H1 (cell line): ENCODE measurements around the gene KHDC4. TPM values are rescaled to one million over a fixed set of nuclear protein-coding genes. Genes with fewer than 3 reads are reported as not detected.

Source experiments
- CTCF ChIA-PET: fragments of 300-600 bp; sonication (Branson Sonifier 250); formaldehyde crosslinking; loops from one replicate; lab custom pipeline; 2021; ENCODE audit not compliant: partially characterized antibody; lab: Charles Lee
- POLR2A ChIA-PET: fragments of 300-600 bp; sonication (Branson Sonifier 250); formaldehyde crosslinking; loops from one replicate; lab custom pipeline; 2021; ENCODE audit warnings: inconsistent platforms; ENCODE audit not compliant: partially characterized antibody; lab: Charles Lee
- DNase-seq, 2 experiments: peaks; one replicate each; pipeline versions ENCODE4 v3.0.0 to v3.0.0-alpha.2; 2010 to 2022; ENCODE audit warnings: low spot score in 2 of 2, low read depth in 1 of 2, mixed read lengths in 1 of 2
- FAIRE-seq: peaks from 2 replicates; lab custom pipeline; 2011; peaks lifted over from hg19 to GRCh38; lab: Jason Lieb, UNC
- H2AFZ ChIP-seq: 2 replicates; pipeline ENCODE4 v1.8.1; 2012; ENCODE audit warnings: low read length, inconsistent platforms
- H2AK5ac ChIP-seq: 2 replicates; pipeline ENCODE4 v1.6.1; 2013; ENCODE audit warnings: low read depth, low read length
- H2BK120ac ChIP-seq: replicated peaks from 2 replicates; pipeline ENCODE3; 2013; ENCODE audit warnings: low read depth, low read length, inconsistent platforms
- H2BK12ac ChIP-seq: 2 replicates; pipeline ENCODE4 v1.6.1; 2013; ENCODE audit warnings: low read depth, low read length
- H2BK15ac ChIP-seq: 2 replicates; pipeline ENCODE4 v1.6.1; 2013; ENCODE audit warnings: low read length
- H2BK20ac ChIP-seq: 2 replicates; pipeline ENCODE4 v1.6.1; 2013; ENCODE audit warnings: low read length
- H2BK5ac ChIP-seq: 2 replicates; pipeline ENCODE4 v1.6.1; 2013; ENCODE audit warnings: low read depth, low read length
- H3K14ac ChIP-seq: 2 replicates; pipeline ENCODE4 v1.6.1; 2013; ENCODE audit warnings: inconsistent platforms; ENCODE audit not compliant: insufficient read length
- H3K18ac ChIP-seq: 2 replicates; pipeline ENCODE4 v1.6.1; 2013; ENCODE audit warnings: low read length; ENCODE audit errors: extremely low read depth
- H3K23ac ChIP-seq: 2 replicates; pipeline ENCODE4 v1.6.1; 2013; ENCODE audit warnings: inconsistent platforms; ENCODE audit not compliant: insufficient read length
- H3K23me2 ChIP-seq: 2 replicates; pipeline ENCODE4 v1.6.1; 2013; ENCODE audit warnings: low read depth, low read length
- H3K27ac ChIP-seq: 2 replicates; pipeline ENCODE4 v1.6.1; 2011; ENCODE audit warnings: low read depth, low read length, inconsistent platforms
- H3K27me3 ChIP-seq, 4 experiments: replicated peaks in 1 of 4; 1 replicate in 1 of 4; 2 replicates in 3 of 4; pipeline versions ENCODE4 v1.6.1 to v1.8.1; 2011 to 2013; ENCODE audit warnings: low read length in 3 of 4, mild to moderate bottlenecking in 3 of 4, inconsistent platforms in 2 of 4, mixed read lengths in 2 of 4, moderate library complexity in 1 of 4; ENCODE audit not compliant: control insufficient read depth in 3 of 4, insufficient read depth in 3 of 4; ENCODE audit errors: extremely low read depth in 1 of 4
- H3K36me3 ChIP-seq, 4 experiments: 2 replicates each; pipeline versions ENCODE4 v1.6.1 to v1.8.1; 2011 to 2013; ENCODE audit warnings: mild to moderate bottlenecking in 4 of 4, low read length in 3 of 4, moderate library complexity in 2 of 4, control low read depth in 1 of 4, inconsistent platforms in 1 of 4; ENCODE audit not compliant: insufficient read depth in 4 of 4, control insufficient read depth in 2 of 4
- H3K4ac ChIP-seq: replicated peaks from 2 replicates; pipeline ENCODE3; 2013; ENCODE audit warnings: low read length, low read depth, mixed read lengths, inconsistent platforms; ENCODE audit not compliant: insufficient read length
- H3K4me1 ChIP-seq, 4 experiments: replicated peaks in 1 of 4; 1 replicate in 1 of 4; 2 replicates in 3 of 4; pipeline versions ENCODE4 v1.6.1 to v1.8.1; 2011 to 2013; ENCODE audit warnings: low read length in 3 of 4, inconsistent platforms in 2 of 4, mixed read lengths in 1 of 4; ENCODE audit not compliant: insufficient read depth in 4 of 4, control insufficient read depth in 3 of 4
- H3K4me2 ChIP-seq, 2 experiments: 2 replicates each; pipeline versions ENCODE4 v1.6.1 to v1.8.1; 2011 to 2013; ENCODE audit warnings: low read depth in 2 of 2, low read length in 2 of 2, control low read depth in 1 of 2, inconsistent platforms in 1 of 2, mild to moderate bottlenecking in 1 of 2; ENCODE audit not compliant: insufficient read depth in 1 of 2
- H3K4me3 ChIP-seq, 4 experiments: fragments of 200-600, 300-600 bp in 1 of 4; sonication (generic), shearing (Covaris generic), sonication (Bioruptor Twin) in 1 of 4; 2 replicates each; pipeline versions ENCODE4 v1.5.1 to v1.8.1; 2011 to 2016; ENCODE audit warnings: low read length in 4 of 4, low read depth in 3 of 4, control low read depth in 2 of 4, inconsistent platforms in 2 of 4, mild to moderate bottlenecking in 2 of 4, mixed read lengths in 1 of 4, moderate library complexity in 1 of 4; ENCODE audit not compliant: insufficient read depth in 2 of 4; ENCODE audit errors: extremely low read depth in 1 of 4
- H3K56ac ChIP-seq: replicated peaks from 2 replicates; pipeline ENCODE3; 2013; ENCODE audit warnings: low read depth, mild to moderate bottlenecking, mixed read lengths, low read length, inconsistent platforms; ENCODE audit not compliant: insufficient read length
- H3K79me1 ChIP-seq: 2 replicates; pipeline ENCODE4 v1.6.1; 2013; ENCODE audit warnings: low read depth, low read length, control low read depth
- H3K79me2 ChIP-seq, 2 experiments: 2 replicates each; pipeline versions ENCODE4 v1.6.1 to v1.8.1; 2012 to 2013; ENCODE audit warnings: low read length in 2 of 2, mild to moderate bottlenecking in 2 of 2, inconsistent platforms in 1 of 2; ENCODE audit not compliant: insufficient read depth in 2 of 2, control insufficient read depth in 1 of 2
- H3K9ac ChIP-seq, 4 experiments: replicated peaks in 1 of 4; 1 replicate in 1 of 4; 2 replicates in 3 of 4; pipeline versions ENCODE4 v1.6.1 to v1.8.1; 2011 to 2013; ENCODE audit warnings: low read depth in 3 of 4, low read length in 3 of 4, control low read depth in 2 of 4, mild to moderate bottlenecking in 2 of 4, moderate library complexity in 2 of 4, inconsistent platforms in 1 of 4; ENCODE audit errors: extremely low read depth in 1 of 4
- H3K9me3 ChIP-seq, 2 experiments: 2 replicates each; pipeline versions ENCODE4 v1.6.1 to v1.8.1; 2012 to 2013; ENCODE audit warnings: mild to moderate bottlenecking in 2 of 2, moderate library complexity in 2 of 2, control low read depth in 1 of 2, inconsistent platforms in 1 of 2, low read depth in 1 of 2, low read length in 1 of 2, mixed read lengths in 1 of 2; ENCODE audit not compliant: insufficient read depth in 2 of 2
- H4K20me1 ChIP-seq, 2 experiments: replicated peaks in 1 of 2; 2 replicates each; pipeline versions ENCODE3 to v1.8.1; 2011 to 2013; ENCODE audit warnings: inconsistent platforms in 2 of 2, low read length in 2 of 2, mild to moderate bottlenecking in 1 of 2; ENCODE audit not compliant: insufficient read depth in 2 of 2, control insufficient read depth in 1 of 2
- H4K5ac ChIP-seq: 2 replicates; pipeline ENCODE4 v1.6.1; 2013; ENCODE audit warnings: low read length, low read depth, mixed read lengths, inconsistent platforms; ENCODE audit not compliant: insufficient read length
- H4K8ac ChIP-seq: 2 replicates; pipeline ENCODE4 v1.8.0; 2013; ENCODE audit warnings: mild to moderate bottlenecking, moderate library complexity, low read length, inconsistent platforms; ENCODE audit not compliant: insufficient read depth; ENCODE audit errors: extremely low read depth
- H4K91ac ChIP-seq: replicated peaks from 2 replicates; pipeline ENCODE3; 2013; ENCODE audit warnings: low read length, mixed read lengths, inconsistent platforms; ENCODE audit not compliant: insufficient read length
- TEAD4 ChIP-seq: IDR thresholded peaks from 2 replicates; pipeline ENCODE4 v1.6.1; 2012; ENCODE audit warnings: low read depth, low read length, inconsistent platforms, mixed read lengths
- WGBS, 2 experiments: shearing (Covaris generic) in 1 of 2; methylation state at CpG; one replicate each; pipeline versions ENCODE4 v1.1.6 to v1.1.7; 2013 to 2015; ENCODE audit warnings: low lambda C conversion rate in 2 of 2, mixed read lengths in 2 of 2, inconsistent platforms in 1 of 2, low coverage in 1 of 2, missing lambda C conversion rate in 1 of 2; ENCODE audit not compliant: insufficient replicate concordance in 2 of 2, insufficient coverage in 1 of 2, insufficient read length in 1 of 2; ENCODE audit errors: extremely low coverage in 1 of 2, missing lambda C conversion rate in 1 of 2; 5-methylcytosine and 5-hydroxymethylcytosine counted together
- polyA plus RNA-seq, 7 experiments: library from polyadenylated mRNA; depleted of rRNA in 3 of 7; stranded (reverse) in 5 of 7; unstranded in 2 of 7; fragments of >200 nt in 5 of 7; fragments of 200-250 nt in 2 of 7; gene quantifications; 1 replicate in 5 of 7; 2 replicates in 1 of 7; 4 replicates in 1 of 7; pipeline versions ENCODE4 v1.2.1 to v1.2.3, GENCODE V29; 2011 to 2013; ENCODE audit warnings: missing spikeins in 2 of 7, mixed read lengths in 2 of 7
- total RNA-seq: library from RNA; stranded (reverse); fragmentation: NEBNext Ultra II Directional; extraction: Animal tissue kit (Norgen Biotek cat#: 25700); gene quantifications from 2 replicates; pipeline ENCODE4 v1.2.1, GENCODE V29; 2021

The KHDC4 gene
- total and polyA plus RNA-seq, 2 of the 8 experiments (the other 6 are each of a cell fraction or from before 2014, with no cell fraction given) = 56.6 to 81.1 TPM

GRCh38 chr1:155871390-155871789 is 62.8 kb downstream of the KHDC4 start:
- H2BK120ac ChIP-seq = no peak overlapping the region
- no peaks in the 10 kb centered on the region for H3K9me3 ChIP-seq
- H4K20me1 ChIP-seq = no peaks in the 10 kb centered on the region
- no peak overlapping the region for H2BK15ac ChIP-seq
- no peak overlapping the region for H3K18ac ChIP-seq
- TF ChIP-seq TEAD4 = no peak
- no peak overlapping the region for H2AK5ac ChIP-seq
- no peaks in the 10 kb centered on the region for H3K79me2 ChIP-seq
- H2BK5ac ChIP-seq = no peak overlapping the region
- H4K91ac ChIP-seq = no peak overlapping the region
- H3K36me3 ChIP-seq = no peaks in the 10 kb centered on the region
- H4K8ac ChIP-seq = no peak overlapping the region
- no peak overlapping the region for H3K23ac ChIP-seq
- no peak overlapping the region for H4K5ac ChIP-seq
- no peaks in the 10 kb centered on the region for H3K23me2 ChIP-seq
- no peak overlapping the region for H3K4me3 ChIP-seq
- no peak overlapping the region for H3K27ac ChIP-seq
- H2AFZ ChIP-seq = no peak overlapping the region
- H3K27me3 ChIP-seq = no peaks in the 10 kb centered on the region
- no peak overlapping the region for H3K14ac ChIP-seq
- H3K4ac ChIP-seq = no peak overlapping the region
- DNase-seq (no peak), FAIRE-seq (no peak)
- no peak overlapping the region for H3K4me2 ChIP-seq
- no peak overlapping the region for H2BK20ac ChIP-seq
- no peak overlapping the region for H3K9ac ChIP-seq
- ChIA-PET CTCF (interaction anchor here (1.0 to 1.5 kb wide), 2 partner anchors 22 to 118 kb away, joined by 3 read pairs; no protein-coding TSS in a partner anchor), POLR2A (interaction anchor here (1.1 kb wide), 1 partner anchor 173 kb away, joined by 3 read pairs; no protein-coding TSS in a partner anchor)
- H3K4me1 ChIP-seq = no peaks in the 10 kb centered on the region
- no peak overlapping the region for H3K56ac ChIP-seq
- H3K79me1 ChIP-seq = no peaks in the 10 kb centered on the region
- 93% methylated on average over 1 of the region's 1 CpG; no CpG with 5 or more reads in 1 of the 2 experiments for WGBS, 2 experiments
- H2BK12ac ChIP-seq = no peak overlapping the region
